CD14-positive monocyte (primary cell): ENCODE data around the gene DGCR2. TPM values are rescaled to one million over a fixed set of nuclear protein-coding genes. Genes with fewer than 3 reads are reported as not detected.

Experiments used
- DNase-seq, 3 donors: peaks; one replicate each; pipeline ENCODE4 v3.0.0-alpha.2; 2011 to 2022
- H2AFZ ChIP-seq: 2 replicates; pipeline ENCODE4 v1.6.0; 2012; ENCODE audit warnings: mild to moderate bottlenecking, low read depth, low read length, inconsistent platforms; ENCODE audit not compliant: insufficient read depth, poor library complexity, severe bottlenecking
- H3K27ac ChIP-seq, 2 donors: 1 replicate in 1 of 2; 2 replicates in 1 of 2; pipeline ENCODE4 v1.5.1; 2012 to 2013; ENCODE audit warnings: low read length in 2 of 2, control low read depth in 1 of 2, inconsistent platforms in 1 of 2, low read depth in 1 of 2, mild to moderate bottlenecking in 1 of 2
- H3K27me3 ChIP-seq, 2 donors: one replicate each; pipeline versions ENCODE4 v1.6.0 to v1.6.1; 2011 to 2013; ENCODE audit warnings: low read length in 2 of 2; ENCODE audit not compliant: control insufficient read depth in 2 of 2, insufficient read depth in 2 of 2
- H3K36me3 ChIP-seq, 2 donors: replicated peaks in 1 of 2; 1 replicate in 1 of 2; 2 replicates in 1 of 2; pipeline versions ENCODE4 v1.5.1 to v1.6.1; 2012 to 2013; ENCODE audit warnings: low read length in 2 of 2, control low read depth in 1 of 2, inconsistent platforms in 1 of 2, mild to moderate bottlenecking in 1 of 2; ENCODE audit not compliant: insufficient read depth in 2 of 2, control insufficient read depth in 1 of 2
- H3K4me1 ChIP-seq, 2 donors: 1 replicate in 1 of 2; 2 replicates in 1 of 2; pipeline versions ENCODE4 v1.5.1 to v1.6.1; 2012 to 2013; ENCODE audit warnings: low read length in 2 of 2, control low read depth in 1 of 2, inconsistent platforms in 1 of 2, mild to moderate bottlenecking in 1 of 2, moderate library complexity in 1 of 2; ENCODE audit not compliant: insufficient read depth in 2 of 2, control insufficient read depth in 1 of 2
- H3K4me2 ChIP-seq: replicated peaks from 2 replicates; pipeline ENCODE3; 2012; ENCODE audit warnings: low read length, moderate library complexity, mild to moderate bottlenecking; ENCODE audit not compliant: poor library complexity, severe bottlenecking; ENCODE audit errors: extremely low read depth
- H3K4me3 ChIP-seq, 3 experiments: fragments of 200-600 bp in 1 of 3; sonication (generic) in 1 of 3; replicated peaks in 1 of 3; 1 replicate in 2 of 3; 2 replicates in 1 of 3; pipeline ENCODE4 v1.5.1; 2011 to 2013; ENCODE audit warnings: low read length in 3 of 3, mild to moderate bottlenecking in 3 of 3, control low read depth in 2 of 3, low read depth in 2 of 3, inconsistent platforms in 1 of 3, moderate library complexity in 1 of 3
- H3K79me2 ChIP-seq: 2 replicates; pipeline ENCODE4 v1.6.0; 2012; ENCODE audit warnings: mild to moderate bottlenecking, control low read depth, inconsistent platforms, low read length, moderate library complexity; ENCODE audit not compliant: insufficient read depth
- H3K9ac ChIP-seq: 2 replicates; pipeline ENCODE4 v1.6.0; 2017; ENCODE audit warnings: low read length, mild to moderate bottlenecking; ENCODE audit not compliant: insufficient read depth, poor library complexity, severe bottlenecking
- H3K9me3 ChIP-seq, 2 donors: replicated peaks in 1 of 2; 1 replicate in 1 of 2; 2 replicates in 1 of 2; pipeline versions ENCODE4 v1.5.1 to v1.6.1; 2012 to 2013; ENCODE audit warnings: low read length in 2 of 2, control low read depth in 1 of 2; ENCODE audit not compliant: control insufficient read depth in 1 of 2, insufficient read depth in 1 of 2
- H4K20me1 ChIP-seq: 2 replicates; pipeline ENCODE4 v1.6.0; 2012; ENCODE audit warnings: mild to moderate bottlenecking, low read length, control low read depth, moderate library complexity; ENCODE audit not compliant: insufficient read depth
- H3K27ac Mint-ChIP-seq, 7 donors: one replicate each; pipeline ENCODE4 v1.8.0; 2020; ENCODE audit warnings: mild to moderate bottlenecking in 7 of 7, mixed read lengths in 7 of 7, moderate library complexity in 6 of 7, inconsistent platforms in 2 of 7
- H3K27me3 Mint-ChIP-seq, 3 donors: one replicate each; pipeline ENCODE4 v1.8.0; 2021 to 2022; ENCODE audit warnings: low read depth in 3 of 3, mild to moderate bottlenecking in 3 of 3, mixed read lengths in 3 of 3, moderate library complexity in 3 of 3, inconsistent platforms in 1 of 3
- H3K36me3 Mint-ChIP-seq, 2 donors: one replicate each; pipeline ENCODE4 v1.8.0; 2020; ENCODE audit warnings: mixed read lengths in 2 of 2, inconsistent platforms in 1 of 2, mild to moderate bottlenecking in 1 of 2
- H3K4me1 Mint-ChIP-seq: one replicate; pipeline ENCODE4 v1.8.0; 2020; ENCODE audit warnings: mild to moderate bottlenecking, mixed read lengths
- H3K4me3 Mint-ChIP-seq, 2 donors: one replicate each; pipeline ENCODE4 v1.8.0; 2020; ENCODE audit warnings: mild to moderate bottlenecking in 2 of 2, mixed read lengths in 2 of 2, moderate library complexity in 1 of 2
- H3K9me3 Mint-ChIP-seq, 7 donors: one replicate each; pipeline ENCODE4 v1.8.0; 2020 to 2022; ENCODE audit warnings: mixed read lengths in 7 of 7, mild to moderate bottlenecking in 6 of 7, moderate library complexity in 6 of 7, inconsistent platforms in 2 of 7
- WGBS: methylation state at CpG from one replicate; pipeline ENCODE4 v1.1.5; 2013; ENCODE audit warnings: missing lambda C conversion rate; ENCODE audit not compliant: insufficient coverage; 5-methylcytosine and 5-hydroxymethylcytosine counted together
- intact Hi-C, 2 donors: fragments of 100-400 bp; cut with micrococcal nuclease; formaldehyde crosslinking; loops; one replicate each; pipeline versions ENCODE4 v1.15.0 to v1.15.1; 2023
- polyA plus RNA-seq, 3 donors: library from polyadenylated mRNA; depleted of rRNA in 1 of 3; unstranded in 2 of 3; stranded (reverse) in 1 of 3; fragments of 300-500 nt in 2 of 3; fragments of >200 nt in 1 of 3; fragmentation: Illumina TruSeq in 2 of 3; gene quantifications; 1 replicate in 2 of 3; 2 replicates in 1 of 3; pipeline ENCODE4 v1.2.3, GENCODE V29; 2012 to 2021
- TF ChIP-seq, protein P1 (sequence below): fragments of 200-600 bp; IDR thresholded peaks from one replicate; pipeline ENCODE4 v1.8.0; 2022; ENCODE audit warnings: antibody characterized with exemption, mild to moderate bottlenecking

Gene DGCR2
- polyA plus RNA-seq, 3 donors = 28.9 to 37.0 (median 36.2) TPM

DNA sequence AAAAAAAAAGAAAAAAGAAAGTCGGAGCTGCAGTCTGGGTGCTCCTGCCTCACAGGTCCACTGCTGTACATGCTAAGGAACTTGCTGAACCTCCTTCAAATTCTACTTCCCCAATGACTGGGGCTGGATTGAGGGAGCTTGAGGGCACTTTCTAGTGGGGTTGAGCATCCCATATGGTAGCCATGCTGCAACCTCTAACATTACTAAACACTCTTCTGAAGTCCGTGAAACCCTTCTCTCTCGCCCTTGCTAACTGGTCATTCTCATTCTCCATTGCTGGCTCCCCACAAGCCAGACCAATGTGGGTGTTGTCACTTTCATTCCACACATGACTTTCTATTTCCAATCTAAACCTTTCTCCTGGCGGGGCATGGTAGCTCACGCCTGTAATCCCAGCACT, 21.0 kb upstream of the DGCR2 start:
- H3K27ac Mint-ChIP-seq = peak overlapping the region in 3 of 7 donors; percentile 95 to 98 (median 97)
- peaks cover 44 to 45% of the 10 kb centered on the region in 2 donors for H3K36me3 ChIP-seq
- H3K4me3 Mint-ChIP-seq = peak overlapping the region in 1 of 2 donors; percentile 18
- TF ChIP-seq, protein P1, sequence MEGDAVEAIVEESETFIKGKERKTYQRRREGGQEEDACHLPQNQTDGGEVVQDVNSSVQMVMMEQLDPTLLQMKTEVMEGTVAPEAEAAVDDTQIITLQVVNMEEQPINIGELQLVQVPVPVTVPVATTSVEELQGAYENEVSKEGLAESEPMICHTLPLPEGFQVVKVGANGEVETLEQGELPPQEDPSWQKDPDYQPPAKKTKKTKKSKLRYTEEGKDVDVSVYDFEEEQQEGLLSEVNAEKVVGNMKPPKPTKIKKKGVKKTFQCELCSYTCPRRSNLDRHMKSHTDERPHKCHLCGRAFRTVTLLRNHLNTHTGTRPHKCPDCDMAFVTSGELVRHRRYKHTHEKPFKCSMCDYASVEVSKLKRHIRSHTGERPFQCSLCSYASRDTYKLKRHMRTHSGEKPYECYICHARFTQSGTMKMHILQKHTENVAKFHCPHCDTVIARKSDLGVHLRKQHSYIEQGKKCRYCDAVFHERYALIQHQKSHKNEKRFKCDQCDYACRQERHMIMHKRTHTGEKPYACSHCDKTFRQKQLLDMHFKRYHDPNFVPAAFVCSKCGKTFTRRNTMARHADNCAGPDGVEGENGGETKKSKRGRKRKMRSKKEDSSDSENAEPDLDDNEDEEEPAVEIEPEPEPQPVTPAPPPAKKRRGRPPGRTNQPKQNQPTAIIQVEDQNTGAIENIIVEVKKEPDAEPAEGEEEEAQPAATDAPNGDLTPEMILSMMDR = no peak
- H3K9ac ChIP-seq = no peak overlapping the region
- peaks cover 0 to 4% (median 0%) of the 10 kb centered on the region in 7 donors for H3K9me3 Mint-ChIP-seq
- H3K4me1 ChIP-seq = peaks cover 10 to 11% of the 10 kb centered on the region in 2 donors
- WGBS = 100% methylated on average over 4 of the region's 5 CpGs
- peaks cover 16% of the 10 kb centered on the region for H3K79me2 ChIP-seq
- peaks cover 8 to 15% of the 10 kb centered on the region in 2 donors for H3K27me3 ChIP-seq
- H3K4me3 ChIP-seq = no peak overlapping the region
- no peak for DNase-seq
- H3K4me1 Mint-ChIP-seq = peaks cover 10% of the 10 kb centered on the region
- H3K4me2 ChIP-seq = no peak overlapping the region
- H3K27me3 Mint-ChIP-seq = peaks cover 21 to 23% (median 22%) of the 10 kb centered on the region in 3 donors
- no peaks in the 10 kb centered on the region for H3K9me3 ChIP-seq
- intact Hi-C loops = no loop called here
- H2AFZ ChIP-seq = no peak overlapping the region
- H3K36me3 Mint-ChIP-seq = peaks cover 36 to 46% of the 10 kb centered on the region in 2 donors
- H3K27ac ChIP-seq = no peak overlapping the region
- H4K20me1 ChIP-seq = no peaks in the 10 kb centered on the region

DNA sequence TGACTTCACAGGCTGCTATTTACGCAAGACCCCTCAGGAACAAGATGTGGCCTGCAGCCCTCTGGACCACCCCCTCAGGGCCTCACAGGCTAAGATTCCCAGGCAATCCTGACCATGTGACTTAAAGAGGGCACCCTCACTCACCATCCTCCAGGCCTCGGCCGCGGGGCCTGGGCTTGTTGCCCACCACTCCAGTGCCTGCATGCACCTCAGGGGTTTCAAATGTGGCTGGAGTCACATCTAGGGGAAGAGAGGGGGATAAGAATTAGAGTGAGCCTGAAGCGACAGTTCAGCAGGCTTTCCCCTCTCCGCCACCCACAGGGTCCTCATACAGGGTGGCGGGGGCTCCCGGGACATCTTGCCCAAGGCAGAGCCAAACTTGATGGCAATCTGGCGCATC, 20.2 kb upstream of the DGCR2 start:
- H3K4me1 ChIP-seq = peaks cover 10 to 11% of the 10 kb centered on the region in 2 donors
- peaks cover 42 to 55% of the 10 kb centered on the region in 2 donors for H3K36me3 Mint-ChIP-seq
- intact Hi-C loops = no loop called here
- H3K27me3 ChIP-seq = peaks cover under 1 to 7% of the 10 kb centered on the region in 2 donors
- peaks cover 13 to 14% (median 14%) of the 10 kb centered on the region in 3 donors for H3K27me3 Mint-ChIP-seq
- H4K20me1 ChIP-seq = no peaks in the 10 kb centered on the region
- peaks cover 10% of the 10 kb centered on the region for H3K4me1 Mint-ChIP-seq
- no peak overlapping the region for H3K4me3 ChIP-seq
- no peak overlapping the region for H3K9ac ChIP-seq
- DNase-seq = no peak
- no peak overlapping the region for H3K27ac Mint-ChIP-seq
- WGBS = 100% methylated on average over 1 of the region's 9 CpGs
- H3K9me3 Mint-ChIP-seq = peaks cover 0 to 3% (median 0%) of the 10 kb centered on the region in 7 donors
- no peak overlapping the region for H2AFZ ChIP-seq
- peaks cover 52 to 53% of the 10 kb centered on the region in 2 donors for H3K36me3 ChIP-seq
- TF ChIP-seq, protein P1 = no peak
- no peak overlapping the region for H3K4me3 Mint-ChIP-seq
- no peaks in the 10 kb centered on the region for H3K9me3 ChIP-seq
- peaks cover 16% of the 10 kb centered on the region for H3K79me2 ChIP-seq
- H3K4me2 ChIP-seq = no peak overlapping the region
- no peak overlapping the region for H3K27ac ChIP-seq
